ENCODE results near the gene WFDC1.
"Not testable (repeated sequence)": the region's sequence is repeated elsewhere in the genome, so short reads cannot be mapped to it uniquely, and the experiment has no call there.

Gene WFDC1

GRCh38 chr16:84334482-84334881, 39.8 kb downstream of the WFDC1 start:
- no peak overlapping the region for H3K4me3 ChIP-seq (ENCODE audit: low read depth, low read length)
- no peaks in the 10 kb centered on the region for H3K36me3 ChIP-seq (replicated peaks)
- no peak for DNase-seq
- in situ Hi-C loops (cut with HindIII; ENCODE audit: low pct_ligation_motif_present, low sequenced_read_pairs), result no loop called here
- TF ChIP-seq, protein P1, sequence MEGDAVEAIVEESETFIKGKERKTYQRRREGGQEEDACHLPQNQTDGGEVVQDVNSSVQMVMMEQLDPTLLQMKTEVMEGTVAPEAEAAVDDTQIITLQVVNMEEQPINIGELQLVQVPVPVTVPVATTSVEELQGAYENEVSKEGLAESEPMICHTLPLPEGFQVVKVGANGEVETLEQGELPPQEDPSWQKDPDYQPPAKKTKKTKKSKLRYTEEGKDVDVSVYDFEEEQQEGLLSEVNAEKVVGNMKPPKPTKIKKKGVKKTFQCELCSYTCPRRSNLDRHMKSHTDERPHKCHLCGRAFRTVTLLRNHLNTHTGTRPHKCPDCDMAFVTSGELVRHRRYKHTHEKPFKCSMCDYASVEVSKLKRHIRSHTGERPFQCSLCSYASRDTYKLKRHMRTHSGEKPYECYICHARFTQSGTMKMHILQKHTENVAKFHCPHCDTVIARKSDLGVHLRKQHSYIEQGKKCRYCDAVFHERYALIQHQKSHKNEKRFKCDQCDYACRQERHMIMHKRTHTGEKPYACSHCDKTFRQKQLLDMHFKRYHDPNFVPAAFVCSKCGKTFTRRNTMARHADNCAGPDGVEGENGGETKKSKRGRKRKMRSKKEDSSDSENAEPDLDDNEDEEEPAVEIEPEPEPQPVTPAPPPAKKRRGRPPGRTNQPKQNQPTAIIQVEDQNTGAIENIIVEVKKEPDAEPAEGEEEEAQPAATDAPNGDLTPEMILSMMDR (IDR thresholded peaks at IDR 0.05; ENCODE audit: low read depth, low read length, missing control alignments), result no peak
- H3K27me3 ChIP-seq (replicated peaks), result peaks cover under 1% of the 10 kb centered on the region
- H3K27ac ChIP-seq, result no peak overlapping the region

- H3K27me3 ChIP-seq (replicated peaks); in situ Hi-C loops (cut with HindIII; ENCODE audit: low pct_ligation_motif_present, low sequenced_read_pairs); H3K36me3 ChIP-seq (replicated peaks); H3K4me3 ChIP-seq (ENCODE audit: low read depth, low read length); H3K27ac ChIP-seq; DNase-seq: not testable (repeated sequence)
Observed at GRCh38 chr16:84337236-84337635, 42.6 kb downstream of the WFDC1 start.

DNA sequence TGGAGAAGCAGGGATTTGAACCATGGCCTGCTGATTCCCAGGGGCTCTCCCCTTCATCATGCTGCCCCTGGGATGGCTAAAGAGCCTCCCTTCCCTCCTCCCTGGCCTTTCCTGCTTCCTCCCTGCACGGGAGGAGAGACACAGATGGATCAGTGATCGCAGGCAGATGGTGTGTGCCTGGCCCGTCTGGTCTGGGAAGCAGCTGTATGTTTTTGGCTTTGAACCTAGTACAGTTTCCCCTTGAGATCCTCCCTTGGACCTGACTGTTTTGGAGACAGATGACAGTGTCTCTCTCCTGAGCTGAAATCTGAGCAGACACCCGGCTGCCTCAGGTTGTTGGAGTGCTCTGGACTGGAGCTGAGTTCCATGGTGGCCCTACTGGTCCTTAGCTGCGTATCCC, 44.6 kb downstream of the WFDC1 start:
- Histone ChIP-seq H3K27ac (no peak overlapping the region), H3K4me3 (ENCODE audit: low read depth, low read length) (no peak overlapping the region), H3K36me3 (replicated peaks) (no peaks in the 10 kb centered on the region), H3K27me3 (replicated peaks) (peaks cover 4% of the 10 kb centered on the region)
- in situ Hi-C loops (cut with HindIII; ENCODE audit: low pct_ligation_motif_present, low sequenced_read_pairs), result no loop called here
- TF ChIP-seq, protein P1 (IDR thresholded peaks at IDR 0.05; ENCODE audit: low read depth, low read length, missing control alignments), result no peak
- DNase-seq, result no peak

- Histone ChIP-seq H3K27ac (no peak overlapping the region), H3K36me3 (replicated peaks) (no peaks in the 10 kb centered on the region), H3K27me3 (replicated peaks) (peaks cover 4% of the 10 kb centered on the region), H3K4me3 (ENCODE audit: low read depth, low read length) (no peak overlapping the region)
- DNase-seq, result no peak
- in situ Hi-C loops (cut with HindIII; ENCODE audit: low pct_ligation_motif_present, low sequenced_read_pairs), result no loop called here
- TF ChIP-seq, protein P1 (IDR thresholded peaks at IDR 0.05; ENCODE audit: low read depth, low read length, missing control alignments), result no peak
Observed at GRCh38 chr16:84339766-84340165, 45.1 kb downstream of the WFDC1 start.

DNA sequence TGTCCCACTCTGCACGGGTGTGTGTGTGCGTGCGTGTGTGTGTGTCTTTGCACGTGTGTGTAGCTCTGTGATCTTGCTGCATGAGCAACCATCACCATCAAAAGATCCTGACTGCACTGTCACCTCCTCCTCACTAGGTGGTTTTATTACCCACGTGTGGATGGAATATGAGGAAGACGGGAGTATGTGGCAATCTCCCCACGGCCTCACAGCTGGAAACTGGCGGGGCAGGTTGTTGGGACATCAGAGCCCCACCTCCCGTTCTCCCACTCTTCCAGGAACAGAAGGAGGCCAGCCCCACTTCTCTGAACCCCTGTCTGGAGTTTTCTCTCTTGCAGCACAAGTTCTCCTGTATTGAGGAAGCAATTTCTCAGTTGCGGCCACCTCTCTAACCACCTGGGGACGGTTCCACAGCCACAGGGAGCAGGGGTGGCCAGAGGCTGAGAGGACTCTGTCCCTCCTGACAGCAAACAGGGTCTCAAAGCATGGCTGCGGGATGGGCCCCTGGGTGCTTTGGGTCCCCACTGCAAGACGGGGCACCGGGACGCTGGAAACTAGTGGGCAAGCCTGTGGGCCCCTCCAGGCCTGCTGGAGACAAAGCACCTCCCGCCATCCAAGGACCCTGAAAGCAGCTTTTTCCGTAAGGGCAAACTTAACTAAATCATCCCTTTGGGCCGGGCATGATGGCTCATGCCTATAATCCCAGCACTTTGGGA, 45.8 kb downstream of the WFDC1 start:
- no peak overlapping the region for H3K27ac ChIP-seq
- in situ Hi-C loops (cut with HindIII; ENCODE audit: low pct_ligation_motif_present, low sequenced_read_pairs), result no loop called here
- no peak for DNase-seq
- TF ChIP-seq, protein P1 (IDR thresholded peaks at IDR 0.05; ENCODE audit: low read depth, low read length, missing control alignments), result no peak
- no peaks in the 10 kb centered on the region for H3K36me3 ChIP-seq (replicated peaks)
- H3K27me3 ChIP-seq (replicated peaks), result peaks cover 4% of the 10 kb centered on the region
- no peak overlapping the region for H3K4me3 ChIP-seq (ENCODE audit: low read depth, low read length)

DNA sequence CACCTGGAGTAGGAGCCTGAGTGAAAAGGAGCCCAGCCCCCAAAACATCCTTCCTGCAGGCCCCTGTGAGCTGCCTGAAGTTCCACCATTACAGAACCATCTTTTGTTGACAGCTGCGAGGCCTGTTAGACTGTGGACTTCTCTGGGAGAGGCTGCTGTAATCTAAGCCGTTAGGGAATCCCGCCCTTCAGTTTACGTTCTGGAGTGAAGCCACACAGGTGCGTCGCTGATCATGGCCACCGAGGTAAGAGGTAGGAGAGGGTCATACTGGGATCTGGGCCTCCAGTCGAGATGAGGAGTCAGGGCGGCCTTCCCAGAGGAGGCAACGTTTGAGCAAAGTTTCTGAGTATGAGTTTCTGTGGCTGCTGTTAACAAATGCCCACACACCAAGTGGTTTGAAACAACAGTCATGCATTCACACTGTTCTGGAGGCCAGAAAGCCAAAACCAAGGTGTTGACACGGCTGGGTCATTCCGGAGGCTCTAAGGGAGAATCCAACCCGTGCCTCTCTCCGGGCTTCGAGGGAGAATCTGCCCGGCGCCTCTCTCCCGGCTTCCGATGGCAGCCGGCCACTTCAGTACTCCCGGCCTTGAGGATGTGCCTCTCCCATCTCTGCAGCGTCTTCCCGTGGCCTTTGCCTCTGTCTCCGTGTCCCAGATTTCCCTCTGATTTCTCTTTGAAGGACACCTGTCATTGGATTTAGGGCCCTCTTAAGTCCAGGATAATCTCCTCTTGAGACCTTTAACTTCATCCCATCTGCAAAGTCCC, 47.0 kb downstream of the WFDC1 start:
- peaks cover 4% of the 10 kb centered on the region for H3K27me3 ChIP-seq (replicated peaks)
- DNase-seq, result no peak
- no peaks in the 10 kb centered on the region for H3K36me3 ChIP-seq (replicated peaks)
- H3K4me3 ChIP-seq (ENCODE audit: low read depth, low read length), result no peak overlapping the region
- in situ Hi-C loops (cut with HindIII; ENCODE audit: low pct_ligation_motif_present, low sequenced_read_pairs), result no loop called here
- H3K27ac ChIP-seq, result no peak overlapping the region
- TF ChIP-seq, protein P1 (IDR thresholded peaks at IDR 0.05; ENCODE audit: low read depth, low read length, missing control alignments), result no peak

DNA sequence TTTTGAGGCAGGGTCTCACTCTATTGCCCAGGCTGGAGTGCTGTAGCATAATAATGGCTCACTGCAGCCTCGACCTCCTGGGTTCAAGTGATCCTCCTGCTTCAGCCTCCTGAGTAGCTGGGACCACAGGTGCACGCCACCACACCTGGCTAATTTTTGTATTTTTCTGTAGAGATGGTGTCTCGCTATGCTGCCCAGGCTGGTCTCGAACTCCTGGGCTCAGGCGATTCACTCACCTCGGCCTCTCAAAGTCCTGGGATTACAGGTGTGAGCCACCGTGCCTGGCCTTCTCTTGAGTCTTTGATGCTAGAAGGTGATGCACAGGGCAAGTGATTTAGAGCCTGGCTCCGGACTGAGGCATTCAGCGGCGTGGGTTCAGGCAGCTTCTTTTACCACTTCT, 49.1 kb downstream of the WFDC1 start:
- in situ Hi-C loops (cut with HindIII; ENCODE audit: low pct_ligation_motif_present, low sequenced_read_pairs); H3K27ac ChIP-seq; DNase-seq; H3K4me3 ChIP-seq (ENCODE audit: low read depth, low read length); H3K36me3 ChIP-seq (replicated peaks); H3K27me3 ChIP-seq (replicated peaks): not testable (repeated sequence)

Data from brain microvascular endothelial cell (primary cell).